RWPE1 (cell line): Measurements from ENCODE around the gene OR7A5.

Experiments
- CTCF ChIA-PET: fragments of 350-600 bp; sonication (Branson Sonifier 250); formaldehyde crosslinking; extraction: SDS; loops from one replicate; lab custom pipeline; 2021; lab: Yijun Ruan, JAX
- POLR2A ChIA-PET: fragments of 400-600 bp; formaldehyde crosslinking; extraction: SDS; loops from one replicate; lab custom pipeline; 2020; ENCODE audit warnings: antibody characterized with exemption; ENCODE audit not compliant: low non-redundant PET; lab: Yijun Ruan, JAX
- DNase-seq: peaks from one replicate; pipeline ENCODE4 v3.0.0; 2012; ENCODE audit warnings: low spot score
- H3K27ac ChIP-seq: fragments of 450-650 bp; 2 replicates; pipeline ENCODE4 v1.5.1; 2017
- TF ChIP-seq, protein P1 (sequence below): fragments of 450-650 bp; conservative IDR thresholded peaks from 2 replicates; pipeline ENCODE4 v1.5.1; 2017; ENCODE audit warnings: low read depth, mild to moderate bottlenecking

Gene OR7A5

DNA sequence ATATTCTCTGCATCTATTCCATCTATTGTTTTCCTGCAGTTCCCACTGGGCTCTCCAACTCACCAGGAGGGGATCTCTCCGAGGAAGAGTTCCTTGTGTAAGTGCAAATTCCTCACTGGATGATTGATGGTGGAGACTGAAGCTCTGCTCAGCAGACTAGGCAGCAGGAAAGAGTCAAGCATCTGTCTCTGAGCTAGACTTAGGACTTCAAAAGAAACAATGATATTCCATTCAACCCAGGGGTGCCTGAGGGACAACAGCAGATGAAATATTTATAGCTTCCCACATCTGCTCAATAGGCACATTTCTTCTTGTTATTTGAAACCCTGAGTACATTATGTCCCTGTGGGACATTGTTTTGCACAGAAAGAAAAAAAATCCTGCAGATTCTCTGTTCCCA, at the start of gene OR7A5, which contains the start of gene OR7C1:
OR7A5 (minus strand) TSS at position 175 of the 400 bp plus-strand sequence. CDS start 6,944 bp downstream, outside the sequence.
OR7C1 (minus strand) TSS at position 175 of the 400 bp plus-strand sequence. CDS start 35,049 bp downstream, outside the sequence.
- ChIA-PET POLR2A (no interaction called here), CTCF (interaction anchor here (0.8 kb wide), 1 partner anchor 55 kb away, joined by 3 read pairs; no protein-coding TSS in a partner anchor)
- DNase-seq = no peak
- H3K27ac ChIP-seq = no peak within 1 kb of the TSS
- TF ChIP-seq, protein P1, sequence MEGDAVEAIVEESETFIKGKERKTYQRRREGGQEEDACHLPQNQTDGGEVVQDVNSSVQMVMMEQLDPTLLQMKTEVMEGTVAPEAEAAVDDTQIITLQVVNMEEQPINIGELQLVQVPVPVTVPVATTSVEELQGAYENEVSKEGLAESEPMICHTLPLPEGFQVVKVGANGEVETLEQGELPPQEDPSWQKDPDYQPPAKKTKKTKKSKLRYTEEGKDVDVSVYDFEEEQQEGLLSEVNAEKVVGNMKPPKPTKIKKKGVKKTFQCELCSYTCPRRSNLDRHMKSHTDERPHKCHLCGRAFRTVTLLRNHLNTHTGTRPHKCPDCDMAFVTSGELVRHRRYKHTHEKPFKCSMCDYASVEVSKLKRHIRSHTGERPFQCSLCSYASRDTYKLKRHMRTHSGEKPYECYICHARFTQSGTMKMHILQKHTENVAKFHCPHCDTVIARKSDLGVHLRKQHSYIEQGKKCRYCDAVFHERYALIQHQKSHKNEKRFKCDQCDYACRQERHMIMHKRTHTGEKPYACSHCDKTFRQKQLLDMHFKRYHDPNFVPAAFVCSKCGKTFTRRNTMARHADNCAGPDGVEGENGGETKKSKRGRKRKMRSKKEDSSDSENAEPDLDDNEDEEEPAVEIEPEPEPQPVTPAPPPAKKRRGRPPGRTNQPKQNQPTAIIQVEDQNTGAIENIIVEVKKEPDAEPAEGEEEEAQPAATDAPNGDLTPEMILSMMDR = no peak

DNA sequence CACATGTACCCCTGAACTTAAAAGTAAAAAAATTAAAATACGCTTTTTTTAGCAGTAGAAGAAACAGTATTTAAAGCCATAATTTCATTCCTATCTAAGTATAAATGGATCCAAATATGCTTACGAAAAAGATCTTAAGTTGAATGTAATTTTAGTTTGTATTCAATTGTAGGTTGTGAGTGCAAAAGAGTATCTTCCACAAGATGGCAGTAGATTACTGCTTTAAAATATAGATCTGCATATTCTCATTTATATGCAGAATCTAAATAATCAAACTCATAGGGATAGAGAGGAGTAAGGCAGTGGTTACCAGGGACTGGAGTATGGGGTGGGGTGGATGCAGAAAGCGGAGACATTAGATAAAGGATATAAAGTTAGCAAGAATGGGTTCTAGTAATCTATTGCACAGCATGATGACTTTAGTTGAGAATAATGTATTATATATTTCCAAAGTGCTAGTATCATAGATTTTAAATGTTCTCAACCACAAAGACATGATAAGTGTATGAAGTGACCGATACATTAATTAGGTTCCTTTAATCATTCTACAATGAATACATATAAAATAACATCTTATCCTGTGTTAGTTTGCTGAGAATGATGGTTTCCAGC, 36.7 kb upstream of the OR7A5 start:
- ChIA-PET CTCF (interaction anchor here (0.5 to 0.6 kb wide), 2 partner anchors 53 to 76 kb away, joined by 4 to 6 read pairs; no protein-coding TSS in a partner anchor), POLR2A (no interaction called here)
- TF ChIP-seq, protein P1 = peak; percentile 77
- H3K27ac ChIP-seq = no peak overlapping the region
- DNase-seq = peak; percentile 38

DNA sequence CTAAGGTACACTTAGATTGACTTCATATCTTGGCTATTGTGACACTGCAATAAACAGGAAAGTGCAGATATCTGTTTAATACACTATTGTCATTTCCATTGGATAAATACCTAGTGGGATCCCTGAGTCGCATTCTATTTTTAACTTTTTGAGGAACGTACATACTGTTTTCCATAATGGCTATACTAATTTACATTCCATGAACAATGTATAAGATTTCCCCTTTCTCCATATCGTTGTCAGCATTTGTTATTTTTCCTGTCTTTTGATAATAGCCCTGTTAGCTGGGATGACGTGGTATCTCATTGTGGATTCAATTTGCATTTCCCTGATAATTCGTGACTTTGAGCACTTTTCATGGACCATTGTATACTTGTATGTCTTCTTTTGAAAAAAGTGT, 33.5 kb upstream of the OR7A5 start:
- DNase-seq = no peak
- TF ChIP-seq, protein P1 = no peak
- no peak overlapping the region for H3K27ac ChIP-seq
- CTCF ChIA-PET = no interaction called here
- POLR2A ChIA-PET = no interaction called here

DNA sequence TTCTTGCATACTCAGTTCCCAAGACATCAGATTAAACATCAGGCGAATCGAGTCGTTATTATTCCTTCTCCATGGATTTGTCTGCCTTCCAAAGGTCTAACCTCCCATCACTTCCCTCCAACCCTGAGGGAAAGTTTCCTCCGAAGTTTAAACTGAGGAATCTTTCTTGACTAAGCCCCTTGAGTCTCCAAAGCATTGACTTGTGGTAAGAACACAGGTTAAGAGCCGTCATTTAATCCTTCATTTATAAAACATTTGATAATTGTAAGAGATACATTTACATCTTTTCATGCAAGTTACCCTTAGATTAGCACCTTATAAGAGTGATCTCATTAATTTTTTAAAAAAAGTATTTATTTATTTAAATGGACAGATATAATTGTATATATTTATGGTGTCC, 13.8 kb upstream of the OR7A5 start, which contains the start of gene OR7A10:
OR7A10 (minus strand) TSS at position 101 of the 400 bp plus-strand sequence. CDS start 7,045 bp downstream, outside the sequence.
- TF ChIP-seq, protein P1 = no peak
- no peak for DNase-seq
- CTCF ChIA-PET = no interaction called here
- POLR2A ChIA-PET = no interaction called here
- no peak within 1 kb of the TSS for H3K27ac ChIP-seq

DNA sequence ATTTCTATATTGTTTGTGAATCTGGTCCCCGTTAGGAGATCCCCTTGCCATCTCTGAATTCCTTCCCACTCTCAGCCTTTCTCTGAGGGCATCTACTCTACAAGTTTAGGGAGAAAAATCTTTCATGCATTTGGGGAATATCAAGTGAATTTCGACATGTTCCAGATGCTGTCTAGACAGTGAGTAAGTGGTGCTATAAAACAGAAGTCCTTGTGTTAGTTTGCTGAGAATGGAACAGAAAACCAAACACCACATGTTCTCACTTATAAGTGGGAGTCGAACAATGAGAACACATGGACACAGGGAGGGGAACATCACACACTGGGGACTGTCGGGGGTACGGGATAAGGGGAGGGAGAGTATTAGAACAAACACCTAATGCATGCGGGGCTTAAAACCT, 8.6 kb upstream of the OR7A5 start:
- ChIA-PET POLR2A (interaction anchor here (0.6 kb wide), 1 partner anchor 18 kb away, joined by 3 read pairs; no protein-coding TSS in a partner anchor), CTCF (no interaction called here)
- no peak overlapping the region for H3K27ac ChIP-seq
- DNase-seq = no peak
- TF ChIP-seq, protein P1 = no peak

DNA sequence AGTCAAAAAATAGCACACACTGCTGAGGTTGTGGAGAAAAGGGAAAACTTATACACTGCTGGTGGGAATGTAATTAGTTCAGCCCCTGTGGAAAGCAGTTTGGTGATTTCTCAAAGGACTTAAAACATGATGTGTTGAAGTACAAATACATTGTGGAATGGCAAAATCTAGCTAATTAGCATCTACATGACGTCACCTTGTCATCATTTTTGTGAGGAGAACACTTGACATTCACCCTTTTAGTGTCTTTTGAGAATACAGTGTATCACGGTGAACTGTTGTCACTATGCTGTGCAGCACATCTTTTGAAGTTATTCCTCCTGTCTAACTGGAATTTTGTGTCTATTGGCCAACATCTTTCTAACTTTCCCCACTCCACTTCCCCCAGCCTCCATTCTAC, 8.2 kb upstream of the OR7A5 start:
- POLR2A ChIA-PET = no interaction called here

More for the DNA sequence above, 8.2 kb upstream of the OR7A5 start:
- no peak overlapping the region for H3K27ac ChIP-seq
- CTCF ChIA-PET = no interaction called here
- TF ChIP-seq, protein P1 = no peak
- DNase-seq = no peak
